Activated CD8-positive, alpha-beta memory T cell treated with anti-CD3 and anti-CD28 coated beads for 1 hour (primary cell): Measurements from ENCODE around the gene PKIG.
"Not testable (repeated sequence)": the region's sequence is repeated elsewhere in the genome, so short reads cannot be mapped to it uniquely, and the experiment has no call there.

Experiments used
- DNase-seq, 2 donors: peaks; one replicate each; pipeline ENCODE4 v3.0.0-alpha.2; 2020; ENCODE audit warnings: low read depth in 1 of 2; ENCODE audit errors: extremely low read depth in 1 of 2

PKIG gene

GRCh38 chr20:44571362-44571988, 10.9 kb upstream of the PKIG start:
- no peak for DNase-seq

DNA sequence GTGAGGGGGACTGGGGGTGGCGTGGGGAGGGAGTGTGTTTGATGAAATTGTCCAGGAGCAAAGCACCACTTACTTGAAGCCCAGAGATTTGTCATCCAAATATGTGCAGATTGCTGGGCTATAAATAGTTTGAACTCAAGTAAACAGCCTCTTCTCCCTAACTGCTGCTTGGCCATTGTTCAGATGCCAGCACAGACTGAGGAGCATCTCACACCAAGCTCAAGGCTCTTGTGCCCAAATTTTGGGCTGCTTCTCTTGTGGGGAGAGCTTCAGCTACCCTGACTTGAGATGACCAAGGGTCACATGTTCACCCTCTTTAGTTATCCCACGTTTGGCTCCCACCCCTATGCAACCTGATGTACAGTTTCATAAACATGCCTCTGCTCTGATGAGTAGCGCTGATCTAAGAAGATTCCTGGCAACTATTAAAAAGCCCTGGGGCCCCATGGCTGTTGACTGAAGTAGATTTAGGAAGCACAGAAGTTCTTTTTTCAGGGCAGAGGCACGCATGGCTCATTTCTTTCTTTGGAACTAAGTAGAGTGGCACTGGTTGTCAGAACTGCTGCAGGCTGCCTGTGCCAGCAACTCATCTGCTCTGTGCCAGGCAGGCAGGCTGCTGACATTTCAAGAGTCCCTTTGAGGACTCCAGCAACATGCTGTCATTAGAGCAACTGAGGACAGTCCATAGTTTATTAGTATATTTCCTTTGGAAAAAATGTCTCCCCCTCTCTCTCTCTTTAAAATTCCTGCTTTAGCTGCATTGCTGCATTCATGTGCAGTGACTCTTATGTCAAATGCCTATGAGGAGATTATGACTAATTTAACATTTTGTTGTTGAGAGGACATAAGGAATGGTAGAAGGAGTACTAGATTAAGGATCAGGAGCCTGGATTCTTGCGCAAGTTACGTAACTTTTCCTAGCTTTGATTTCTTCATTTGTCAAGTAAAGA, 9.6 kb upstream of the PKIG start:
- DNase-seq: no peak

DNA sequence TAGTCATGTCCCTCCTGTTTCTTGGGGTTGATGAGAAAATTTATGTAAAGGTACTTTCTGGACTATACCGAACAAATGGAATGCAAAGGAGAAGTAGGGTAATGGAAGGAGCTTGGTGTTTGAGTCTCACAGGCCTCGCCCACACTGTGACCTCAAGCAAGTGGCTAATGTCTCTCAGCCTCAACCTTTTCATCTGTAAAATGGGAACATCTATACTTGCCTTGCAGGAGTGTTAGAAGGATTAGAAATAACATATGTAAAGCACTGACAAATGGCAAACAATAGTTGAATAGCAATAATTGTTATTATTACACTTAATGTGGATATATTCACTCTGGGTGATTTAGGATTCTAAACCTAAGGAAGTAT, 8.9 kb upstream of the PKIG start:
- DNase-seq: no peak

- no peak for DNase-seq
These were observed 8.0 kb upstream of the PKIG start for GRCh38 chr20:44574372-44574771.

DNA sequence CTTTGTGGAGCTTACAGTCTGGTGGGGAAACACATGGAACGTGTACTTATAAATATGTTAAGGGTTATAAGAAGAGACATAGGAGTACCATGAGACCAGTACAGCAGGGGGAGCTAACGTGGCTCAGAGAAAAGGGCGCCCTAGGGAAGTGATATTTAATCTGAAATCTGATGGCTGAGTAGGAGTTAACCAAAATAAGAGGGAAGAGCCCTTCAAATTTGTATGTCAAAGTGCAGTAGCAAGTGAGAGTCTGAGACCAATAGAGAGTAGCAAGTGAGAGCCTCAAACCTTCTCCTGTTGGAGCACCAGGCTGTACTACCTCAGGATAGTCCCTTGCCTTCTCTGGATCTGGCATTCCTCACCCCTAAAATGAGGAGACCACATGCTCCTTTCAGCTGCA, 6.1 kb upstream of the PKIG start:
- no peak for DNase-seq

- no peak for DNase-seq
These were observed 2.9 kb upstream of the PKIG start for GRCh38 chr20:44579313-44580081.

DNA sequence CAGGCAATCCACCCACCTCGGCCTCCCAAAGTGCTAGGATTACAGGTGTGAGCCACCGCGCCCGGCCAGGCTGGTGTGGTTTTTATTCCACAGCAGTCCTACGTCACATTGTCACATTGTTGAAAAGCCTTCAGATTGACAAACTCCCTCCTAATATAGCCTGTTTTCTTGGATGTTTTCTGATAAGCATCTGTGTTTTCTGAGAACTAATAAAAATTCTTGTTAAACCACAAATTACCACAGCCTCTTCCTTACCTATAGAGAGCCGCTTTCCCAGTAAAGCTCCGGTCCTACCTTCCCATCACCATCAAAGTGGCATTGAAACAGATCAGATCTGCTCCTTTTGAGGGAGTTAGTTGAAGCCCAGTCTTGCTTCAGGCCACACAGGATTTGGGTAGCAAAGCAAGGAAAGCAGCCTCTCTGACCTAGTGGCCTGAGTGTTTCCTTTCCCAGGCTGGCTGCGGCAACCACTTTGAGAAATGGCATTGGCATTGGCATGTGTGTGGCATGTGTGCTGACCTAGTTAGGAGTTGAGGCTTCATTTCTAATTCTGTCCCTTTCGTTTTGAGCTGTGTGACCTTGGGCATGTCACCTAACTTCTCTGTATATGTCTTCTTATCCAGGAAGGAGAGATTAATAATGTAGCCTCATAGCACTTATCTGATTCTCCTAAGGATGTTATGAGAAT, 1.7 kb upstream of the PKIG start:
- DNase-seq: no peak

- DNase-seq: no peak
These were observed 864 bp upstream of the PKIG start for GRCh38 chr20:44581515-44581914.

DNA sequence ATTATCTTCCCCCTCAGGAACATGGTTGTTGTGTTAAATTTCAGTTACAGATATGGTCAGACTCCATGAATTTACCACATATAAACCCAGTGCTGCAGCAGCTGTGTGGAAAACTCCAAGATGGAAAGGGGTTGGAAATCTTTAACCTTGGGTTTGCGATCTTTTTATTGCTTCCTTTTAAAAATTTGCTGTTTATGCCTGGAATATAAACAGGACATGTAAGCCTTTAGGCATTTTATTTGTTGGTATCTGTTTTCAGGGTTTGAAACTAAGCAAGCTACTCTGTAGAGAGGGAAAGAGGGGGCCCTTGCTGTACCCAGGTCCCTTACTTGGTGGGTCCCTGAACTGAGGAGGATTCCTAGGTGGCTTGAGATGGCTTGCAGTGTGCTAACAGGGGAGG, 778 bp downstream of the PKIG start:
- DNase-seq: no peak

DNA sequence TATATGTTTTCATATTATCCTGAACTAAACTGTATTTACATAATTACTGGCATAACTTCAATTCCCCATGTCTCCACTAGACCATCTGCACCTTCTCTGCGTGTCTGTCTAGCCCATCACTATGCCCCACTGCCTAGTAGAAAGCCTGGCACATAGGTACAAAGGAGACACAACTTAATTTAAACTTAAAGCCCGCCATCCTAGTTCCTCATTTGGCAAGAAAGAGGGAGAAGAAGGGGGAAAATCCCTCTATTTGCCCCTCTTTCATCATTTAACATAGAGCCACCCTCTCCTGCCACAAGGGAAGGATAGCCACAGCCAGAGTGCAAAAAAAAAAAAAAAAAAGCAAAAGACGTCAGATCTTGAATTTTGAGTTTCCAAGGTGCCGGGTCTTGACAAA, 1.8 kb downstream of the PKIG start:
- DNase-seq: no peak

GRCh38 chr20:44585057-44585963, 2.9 kb downstream of the PKIG start:
- no peak for DNase-seq

DNA sequence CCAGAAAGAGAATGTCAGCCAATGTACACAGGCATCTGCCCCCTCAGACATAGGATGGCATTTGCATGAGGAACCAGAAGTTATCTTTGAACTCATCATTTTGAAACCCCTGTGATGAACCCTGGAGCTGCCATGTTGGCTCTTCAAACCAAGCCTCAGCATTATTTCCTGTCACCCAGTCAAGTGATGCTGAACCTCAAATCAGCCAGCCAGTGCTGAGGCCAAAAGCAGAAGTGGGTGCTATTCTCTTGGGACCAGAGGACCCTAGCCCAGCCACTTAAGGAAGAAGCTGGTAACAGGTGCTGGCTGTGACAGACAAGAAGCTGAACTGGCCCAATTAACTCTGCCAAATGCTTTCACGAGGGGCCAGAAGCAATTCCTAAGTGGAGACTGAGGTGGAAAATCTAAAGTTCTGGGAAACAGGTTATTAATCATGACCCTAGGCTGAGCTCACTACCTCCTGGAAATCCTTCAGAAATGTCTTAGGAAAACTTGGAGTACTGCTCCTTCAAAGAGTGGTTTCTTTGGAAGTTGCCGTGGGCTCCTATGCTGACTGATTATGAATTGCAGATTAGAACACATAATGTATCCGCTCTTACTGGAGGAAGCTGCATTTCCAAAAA, 4.0 kb downstream of the PKIG start:
- DNase-seq: no peak

DNA sequence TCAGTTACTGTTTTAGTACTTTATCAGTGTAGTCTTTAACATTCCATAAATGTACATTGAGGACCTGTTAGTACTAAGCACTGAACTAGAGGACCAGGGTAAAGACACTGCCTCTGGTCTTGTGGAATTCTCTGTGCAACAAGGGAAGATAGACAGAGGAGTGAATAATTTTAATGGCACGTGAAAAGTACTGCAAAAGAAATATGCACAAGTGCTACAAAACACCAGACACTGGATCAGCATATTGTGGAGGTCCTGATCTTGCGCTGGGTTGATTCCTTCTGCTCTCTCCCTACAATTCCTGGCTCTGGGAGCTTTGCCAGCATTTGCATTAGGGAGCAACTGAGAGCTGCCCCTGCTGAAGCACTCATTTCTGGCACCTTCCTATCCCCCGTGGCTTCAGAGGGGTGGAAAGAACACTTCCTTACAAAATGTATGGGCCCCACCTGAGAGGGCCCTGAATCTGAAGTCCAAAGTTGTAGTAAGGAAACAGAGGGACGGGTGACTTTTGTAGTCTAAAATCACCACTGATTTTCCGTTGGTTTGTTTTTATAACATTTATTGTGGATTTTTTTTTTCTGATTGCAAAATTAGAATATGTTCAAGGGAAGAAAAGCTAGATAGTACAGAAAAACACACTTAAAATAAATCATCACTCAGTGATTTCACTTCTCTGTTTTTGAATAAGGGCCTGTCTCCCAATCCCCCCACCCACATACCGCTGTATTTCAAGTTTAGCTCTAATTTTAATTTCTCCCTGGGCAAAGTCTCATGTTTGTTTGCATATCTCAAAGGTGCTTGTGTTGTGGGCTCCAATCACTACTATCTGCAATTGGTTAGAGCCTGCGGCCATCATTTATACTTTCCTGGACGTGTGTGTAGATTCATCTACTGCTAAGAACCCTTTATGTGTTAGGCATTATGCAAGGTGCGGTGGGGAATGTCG, 4.9 kb downstream of the PKIG start:
- no peak for DNase-seq

GRCh38 chr20:44588321-44588720, 5.9 kb downstream of the PKIG start:
- not testable (repeated sequence) for DNase-seq

DNA sequence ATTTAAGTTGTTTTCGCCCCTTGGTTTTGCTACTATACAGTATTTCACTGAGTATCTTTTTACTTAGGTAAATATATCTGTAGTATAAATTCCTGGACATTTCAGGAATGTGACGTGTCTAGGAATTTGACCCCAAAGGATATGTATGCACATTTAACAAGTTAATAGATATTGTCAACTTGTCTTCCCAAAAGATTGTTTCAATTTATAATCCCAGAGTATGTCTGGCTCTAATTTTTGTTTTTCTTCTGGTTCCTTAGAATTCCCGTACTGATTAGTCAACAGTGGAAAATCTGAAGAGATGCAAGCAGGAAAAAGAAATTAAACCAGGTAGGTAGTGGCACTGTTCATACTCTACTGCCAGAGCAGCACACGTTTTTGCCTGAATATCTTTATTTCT, 7.2 kb downstream of the PKIG start:
- no peak for DNase-seq

DNA sequence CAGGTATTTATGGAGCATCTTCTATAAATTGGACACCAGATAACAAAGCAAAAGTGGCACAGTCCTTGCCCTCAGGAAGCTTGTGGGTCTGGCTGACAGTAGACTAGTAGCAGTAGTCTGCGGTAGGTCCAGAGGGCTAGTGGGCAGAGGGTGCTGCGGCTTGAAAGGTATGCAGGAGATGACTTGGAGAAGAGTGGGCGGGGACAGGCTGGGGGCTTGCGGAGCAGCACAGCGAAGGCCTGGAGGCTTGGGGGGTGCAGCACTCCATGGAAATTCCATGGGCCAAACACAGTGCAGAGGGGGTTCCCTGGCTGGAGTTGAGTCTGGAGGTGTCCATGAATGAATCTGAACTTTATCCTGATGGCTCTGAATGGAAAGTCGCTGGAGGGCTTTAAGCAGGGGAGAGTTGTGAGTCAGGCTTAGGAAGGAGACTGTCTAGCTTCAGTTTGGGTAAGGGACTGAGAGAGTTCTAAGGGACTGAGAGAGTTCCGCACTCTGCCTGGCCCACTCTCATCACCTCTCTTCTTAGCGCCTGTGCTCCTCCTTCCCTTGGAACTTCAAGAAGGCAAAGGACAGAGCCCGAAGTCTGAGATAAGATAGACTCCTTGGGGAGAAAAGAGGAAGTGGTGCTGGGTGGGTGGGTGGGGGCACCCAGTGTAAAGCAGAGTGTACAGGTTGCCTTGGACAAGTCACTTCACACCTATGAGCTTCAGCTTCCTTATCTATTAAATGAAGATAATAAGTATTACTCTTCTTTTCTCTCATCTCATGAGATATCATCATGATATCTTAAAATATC, 8.8 kb downstream of the PKIG start:
- no peak for DNase-seq

DNA sequence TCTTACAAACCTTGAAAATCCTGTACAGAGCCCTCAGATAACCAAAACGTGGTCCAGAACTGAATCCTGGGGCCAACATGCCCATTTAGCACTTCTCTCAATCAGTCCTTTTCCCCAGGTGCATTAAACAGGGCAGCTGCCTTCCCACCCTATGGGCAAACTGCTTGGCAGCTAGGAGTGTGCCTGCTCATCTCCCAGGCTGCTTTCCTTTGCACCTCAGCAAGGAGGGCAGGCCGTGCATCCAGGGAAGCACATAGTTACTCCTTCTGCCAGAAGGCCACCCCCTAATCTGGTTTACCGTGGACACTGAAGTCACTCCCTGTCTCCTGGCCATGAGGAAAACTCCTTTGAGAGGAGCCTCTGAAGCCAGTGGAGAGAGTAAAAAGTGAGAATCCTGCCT, 10.0 kb downstream of the PKIG start:
- DNase-seq: no peak

DNA sequence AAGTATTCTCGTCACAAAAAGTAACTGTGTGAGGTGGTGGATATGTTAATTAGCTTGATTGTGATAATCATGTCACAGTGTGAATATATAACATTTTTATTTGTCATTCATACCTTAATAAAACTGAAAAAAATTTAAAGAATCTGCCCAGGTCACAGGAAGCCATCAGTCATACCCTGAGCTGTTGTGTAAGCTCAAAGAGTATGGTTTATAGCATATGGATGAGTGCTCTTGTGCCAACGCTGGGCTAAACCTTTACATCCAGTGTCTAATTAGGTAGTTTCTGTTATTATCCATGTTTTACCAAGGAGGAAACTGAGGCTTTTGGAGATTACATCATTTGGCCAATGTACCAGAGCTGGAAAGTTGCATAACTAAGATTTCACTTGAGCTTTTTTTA, 11.4 kb downstream of the PKIG start:
- no peak for DNase-seq
